Parathyroid adenoma (tissue), 2 donors: ENCODE measurements around the gene COPS8.

Experiments used
- H2AFZ ChIP-seq: fragments of 300-600 bp; sonication (generic); one replicate; pipeline ENCODE4 v1.7.0; 2017; ENCODE audit warnings: antibody characterized with exemption, mild to moderate bottlenecking
- H3K27ac ChIP-seq: fragments of 300-600 bp; sonication (generic); one replicate; pipeline ENCODE4 v1.7.0; 2017
- H3K27me3 ChIP-seq: fragments of 300-600 bp; sonication (generic); one replicate; pipeline ENCODE4 v1.7.0; 2017; ENCODE audit warnings: low read length; ENCODE audit not compliant: control insufficient read depth, insufficient read depth
- H3K36me3 ChIP-seq: fragments of 300-600 bp; sonication (generic); one replicate; pipeline ENCODE4 v1.7.0; 2017; ENCODE audit warnings: low read length; ENCODE audit not compliant: control insufficient read depth, insufficient read depth
- H3K4me1 ChIP-seq: fragments of 300-600 bp; sonication (generic); one replicate; pipeline ENCODE4 v1.7.0; 2017; ENCODE audit warnings: control low read depth
- H3K4me2 ChIP-seq: fragments of 300-600 bp; sonication (generic); one replicate; pipeline ENCODE4 v1.7.0; 2017; ENCODE audit warnings: low read length
- H3K4me3 ChIP-seq: fragments of 300-600 bp; sonication (generic); one replicate; pipeline ENCODE4 v1.7.0; 2017; ENCODE audit warnings: low read depth, low read length
- H3K79me2 ChIP-seq: fragments of 300-600 bp; sonication (generic); one replicate; pipeline ENCODE4 v1.7.0; 2017; ENCODE audit warnings: control low read depth
- H3K9ac ChIP-seq: fragments of 300-600 bp; sonication (generic); one replicate; pipeline ENCODE4 v1.7.0; 2017; ENCODE audit warnings: mild to moderate bottlenecking
- H3K9me3 ChIP-seq: fragments of 300-600 bp; sonication (generic); one replicate; pipeline ENCODE4 v1.7.0; 2017; ENCODE audit warnings: low read length; ENCODE audit not compliant: control insufficient read depth
- CTCF ChIP-seq: fragments of 300-600 bp; sonication (generic); IDR thresholded peaks from one replicate; pipeline ENCODE4 v1.7.0; 2017; ENCODE audit warnings: antibody characterized with exemption, mild to moderate bottlenecking
- donor health status: primary hyperparathyroidism.

COPS8 gene

GRCh38 chr2:237128845-237129592 lies 43.3 kb downstream of the COPS8 start:
- Histone ChIP-seq H3K27ac (no peak overlapping the region), H3K4me1 (no peaks in the 10 kb centered on the region), H3K4me2 (no peak overlapping the region), H3K9ac (no peak overlapping the region), H3K79me2 (no peaks in the 10 kb centered on the region), H2AFZ (no peak overlapping the region), H3K27me3 (no peaks in the 10 kb centered on the region), H3K4me3 (no peak overlapping the region), H3K36me3 (no peaks in the 10 kb centered on the region), H3K9me3 (no peaks in the 10 kb centered on the region)
- TF ChIP-seq CTCF, result no peak

- Histone ChIP-seq H3K9me3 (no peaks in the 10 kb centered on the region), H3K4me1 (no peaks in the 10 kb centered on the region), H3K27ac (no peak overlapping the region), H3K4me2 (no peak overlapping the region), H3K4me3 (no peak overlapping the region), H3K9ac (no peak overlapping the region), H3K79me2 (no peaks in the 10 kb centered on the region), H2AFZ (no peak overlapping the region), H3K27me3 (no peaks in the 10 kb centered on the region), H3K36me3 (no peaks in the 10 kb centered on the region)
- no peak for TF ChIP-seq CTCF
Observed at GRCh38 chr2:237129625-237130263, 44.1 kb downstream of the COPS8 start.

GRCh38 chr2:237130562-237131421 lies 45.1 kb downstream of the COPS8 start:
- Histone ChIP-seq H2AFZ (no peak overlapping the region), H3K4me2 (no peak overlapping the region), H3K36me3 (no peaks in the 10 kb centered on the region), H3K27me3 (no peaks in the 10 kb centered on the region), H3K9me3 (no peaks in the 10 kb centered on the region), H3K4me3 (no peak overlapping the region), H3K27ac (no peak overlapping the region), H3K4me1 (no peaks in the 10 kb centered on the region), H3K79me2 (no peaks in the 10 kb centered on the region), H3K9ac (no peak overlapping the region)
- TF ChIP-seq CTCF, result no peak

GRCh38 chr2:237131749-237132533 lies 46.3 kb downstream of the COPS8 start:
- Histone ChIP-seq H3K36me3 (no peaks in the 10 kb centered on the region), H3K27ac (no peak overlapping the region), H3K27me3 (no peaks in the 10 kb centered on the region), H2AFZ (no peak overlapping the region), H3K4me3 (no peak overlapping the region), H3K4me2 (no peak overlapping the region), H3K4me1 (no peaks in the 10 kb centered on the region), H3K9ac (no peak overlapping the region), H3K9me3 (no peaks in the 10 kb centered on the region), H3K79me2 (no peaks in the 10 kb centered on the region)
- no peak for TF ChIP-seq CTCF
